ENCODE measurements around the gene DGKG. TPM values are rescaled to one million over a fixed set of nuclear protein-coding genes. Genes with fewer than 3 reads are reported as not detected.
A peak's percentile ranks its signal among the peaks of the same experiment; 100 is the strongest.

The DGKG gene
- total and polyA plus RNA-seq, 9 of the 15 experiments (the other 6 are each of a cell fraction or from before 2014, with no cell fraction given), result 0.01 to 0.36 (median 0.15) TPM

GRCh38 chr3:186241910-186242821 is 119.9 kb downstream of the DGKG start (continued):
- no peak; the same call in 1 of the 2 replicates for TF ChIP-seq CREB3 (tag; conservative IDR thresholded peaks at IDR 0.05; ENCODE audit: low read depth)
- no peak for TF ChIP-seq ELK3 (CRISPR knock-in tag; IDR thresholded peaks at IDR 0.05)
- TF ChIP-seq FIP1L1 (IDR thresholded peaks at IDR 0.05; ENCODE audit: low read depth, low read length, poor library complexity, severe bottlenecking), result no peak
- TF ChIP-seq ZNF134 (CRISPR knock-in tag; conservative IDR thresholded peaks at IDR 0.05), result no peak
- TF ChIP-seq KAT8 (IDR thresholded peaks at IDR 0.05; ENCODE audit: low read depth), result no peak
- TF ChIP-seq KLF13 (tag; IDR thresholded peaks at IDR 0.05; ENCODE audit: borderline replicate concordance, low read depth), result no peak
- TF ChIP-seq ZNF12 (CRISPR knock-in tag; IDR thresholded peaks at IDR 0.05), result no peak
- TF ChIP-seq XRCC3 (IDR thresholded peaks at IDR 0.05), result no peak
- no peak for TF ChIP-seq GATAD2A (IDR thresholded peaks at IDR 0.05)
- no peak for TF ChIP-seq POLR2A (conservative IDR thresholded peaks at IDR 0.05)
- peak; percentile 30; the same call in 1 of the 2 replicates for TF ChIP-seq DIDO1 (tag; IDR thresholded peaks at IDR 0.05; ENCODE audit: low read depth)
- TF ChIP-seq MAZ (CRISPR knock-in tag; conservative IDR thresholded peaks at IDR 0.05 in 1 of 2, IDR thresholded peaks at IDR 0.05 in 1 of 2), result peak in 1 of 2 experiments; percentile 59; a peak in 2 of 4 replicates
- no peak for TF ChIP-seq MECOM (CRISPR knock-in tag; IDR thresholded peaks at IDR 0.05)
- TF ChIP-seq HMG20B (CRISPR knock-in tag; IDR thresholded peaks at IDR 0.05), result no peak
- TF ChIP-seq ZBTB34 (CRISPR knock-in tag; IDR thresholded peaks at IDR 0.05), result no peak
- TF ChIP-seq RUNX1 (IDR thresholded peaks at IDR 0.05; ENCODE audit: low read depth), result no peak
- no peak for TF ChIP-seq PATZ1 (CRISPR knock-in tag; IDR thresholded peaks at IDR 0.05; ENCODE audit: borderline replicate concordance)
- no peak for TF ChIP-seq ZMIZ1 (IDR thresholded peaks at IDR 0.05; ENCODE audit: low read depth in 2 of 2, low read length in 2 of 2)
